AG09319 (cell line): ENCODE data around the gene ATP13A1.
"Not testable (repeated sequence)": the region's sequence is repeated elsewhere in the genome, so short reads cannot be mapped to it uniquely, and the experiment has no call there.

ENCODE experiments used
- DNase-seq: peaks from one replicate; pipeline ENCODE4 v3.0.0-alpha.2; 2010; ENCODE audit warnings: low read depth; ENCODE audit errors: extremely low read depth
- TF ChIP-seq, protein P1 (sequence below): IDR thresholded peaks from 2 replicates; pipeline ENCODE4 v1.5.1; 2011; ENCODE audit warnings: low read depth, mild to moderate bottlenecking, inconsistent platforms, low read length, moderate library complexity

The ATP13A1 gene

DNA sequence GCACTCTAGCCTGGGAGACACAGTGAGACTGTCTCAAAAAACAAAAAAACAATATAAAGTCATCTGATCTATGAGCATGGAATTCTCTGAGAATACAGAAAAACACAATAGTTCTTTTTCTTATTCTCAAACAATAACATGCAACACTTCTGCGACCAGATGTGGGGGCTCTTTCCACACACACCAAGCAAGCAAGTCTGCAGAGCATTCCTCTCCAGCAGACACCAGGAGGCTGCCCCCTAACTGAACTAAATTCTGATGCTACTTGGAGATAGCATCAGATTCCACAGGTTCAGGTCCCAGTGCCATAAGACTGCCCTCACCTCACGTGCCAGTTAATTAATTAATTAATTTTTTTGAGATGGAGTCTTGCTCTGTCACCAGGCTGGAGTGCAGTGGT lies 32.9 kb upstream of the ATP13A1 start:
- TF ChIP-seq, protein P1, sequence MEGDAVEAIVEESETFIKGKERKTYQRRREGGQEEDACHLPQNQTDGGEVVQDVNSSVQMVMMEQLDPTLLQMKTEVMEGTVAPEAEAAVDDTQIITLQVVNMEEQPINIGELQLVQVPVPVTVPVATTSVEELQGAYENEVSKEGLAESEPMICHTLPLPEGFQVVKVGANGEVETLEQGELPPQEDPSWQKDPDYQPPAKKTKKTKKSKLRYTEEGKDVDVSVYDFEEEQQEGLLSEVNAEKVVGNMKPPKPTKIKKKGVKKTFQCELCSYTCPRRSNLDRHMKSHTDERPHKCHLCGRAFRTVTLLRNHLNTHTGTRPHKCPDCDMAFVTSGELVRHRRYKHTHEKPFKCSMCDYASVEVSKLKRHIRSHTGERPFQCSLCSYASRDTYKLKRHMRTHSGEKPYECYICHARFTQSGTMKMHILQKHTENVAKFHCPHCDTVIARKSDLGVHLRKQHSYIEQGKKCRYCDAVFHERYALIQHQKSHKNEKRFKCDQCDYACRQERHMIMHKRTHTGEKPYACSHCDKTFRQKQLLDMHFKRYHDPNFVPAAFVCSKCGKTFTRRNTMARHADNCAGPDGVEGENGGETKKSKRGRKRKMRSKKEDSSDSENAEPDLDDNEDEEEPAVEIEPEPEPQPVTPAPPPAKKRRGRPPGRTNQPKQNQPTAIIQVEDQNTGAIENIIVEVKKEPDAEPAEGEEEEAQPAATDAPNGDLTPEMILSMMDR: no peak
- DNase-seq: no peak

DNA sequence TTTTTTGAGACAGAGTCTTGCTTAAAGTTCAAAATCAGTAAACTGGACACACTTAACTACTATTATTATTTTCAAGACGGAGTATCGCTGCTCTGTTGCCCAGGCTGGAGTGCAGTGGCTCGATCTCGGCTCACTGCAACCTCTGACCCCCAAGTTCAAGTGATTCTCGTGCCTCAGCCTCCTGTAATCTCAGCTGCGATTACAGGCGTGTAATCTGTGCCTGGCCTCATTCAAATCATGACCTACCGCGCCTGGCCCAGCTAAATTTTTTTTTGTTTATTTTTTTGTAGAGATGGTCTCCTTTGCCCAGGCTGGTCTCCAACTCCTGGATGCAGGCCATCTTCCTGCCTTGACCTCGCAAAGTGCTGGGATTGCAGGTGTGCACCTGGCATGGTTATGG lies 28.2 kb upstream of the ATP13A1 start:
- no peak for DNase-seq
- TF ChIP-seq, protein P1: no peak

DNA sequence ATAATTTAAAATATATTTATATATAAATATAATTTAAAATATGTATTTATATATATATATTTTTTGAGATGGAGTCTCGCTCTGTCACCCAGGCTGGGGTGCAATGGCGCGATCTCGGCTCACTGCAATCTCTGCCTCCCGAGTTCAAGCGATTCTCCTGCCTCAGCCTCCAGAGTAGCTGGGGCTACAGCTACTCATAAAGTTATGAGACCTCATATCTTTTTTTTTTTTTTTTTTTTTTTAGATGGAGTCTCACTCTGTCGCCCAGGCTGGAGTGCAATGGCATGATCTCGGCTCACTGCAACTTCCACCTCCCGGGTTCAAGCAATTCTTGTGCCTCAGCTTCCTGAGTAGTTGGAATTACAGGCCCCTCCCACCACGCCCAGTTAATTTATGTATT lies 25.5 kb upstream of the ATP13A1 start:
- not testable (repeated sequence) for DNase-seq

DNA sequence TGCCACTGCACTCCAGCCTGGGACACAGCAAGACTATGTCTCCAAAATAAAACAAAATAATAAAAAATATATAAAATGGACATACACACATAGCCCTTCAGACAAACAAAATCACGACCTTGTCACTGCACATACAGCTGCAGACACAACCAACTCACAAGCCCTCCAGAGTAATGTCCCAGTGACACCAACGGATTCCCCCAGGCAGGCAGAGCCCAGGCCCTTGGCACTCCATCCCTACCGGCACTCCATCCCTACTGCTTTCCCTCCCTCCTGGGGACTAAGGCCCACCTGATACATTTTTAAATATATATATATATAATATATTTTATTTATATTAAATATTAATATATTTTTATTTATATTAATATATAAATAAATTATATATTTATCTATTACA lies 23.6 kb upstream of the ATP13A1 start:
- no peak for DNase-seq
- TF ChIP-seq, protein P1: no peak

DNA sequence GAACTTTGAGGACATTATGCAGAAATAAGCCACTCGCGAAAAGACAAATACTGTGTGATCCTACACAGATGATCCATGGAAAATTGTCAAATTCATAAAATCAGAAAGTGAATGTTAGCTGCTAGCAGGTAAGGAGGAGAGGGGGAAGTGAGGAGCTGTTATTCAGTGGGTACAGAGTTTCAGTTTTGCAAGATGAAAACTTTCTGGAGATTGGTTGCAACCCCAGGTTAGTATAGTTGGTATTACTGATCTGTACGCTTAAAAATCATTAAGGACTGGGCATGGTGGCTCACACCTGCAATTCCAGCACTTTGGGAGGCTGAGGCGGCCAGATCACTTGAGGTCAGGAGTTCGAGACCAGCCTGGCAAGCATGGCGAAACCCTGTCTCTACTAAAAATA lies 23.1 kb upstream of the ATP13A1 start:
- TF ChIP-seq, protein P1: no peak
- no peak for DNase-seq

DNA sequence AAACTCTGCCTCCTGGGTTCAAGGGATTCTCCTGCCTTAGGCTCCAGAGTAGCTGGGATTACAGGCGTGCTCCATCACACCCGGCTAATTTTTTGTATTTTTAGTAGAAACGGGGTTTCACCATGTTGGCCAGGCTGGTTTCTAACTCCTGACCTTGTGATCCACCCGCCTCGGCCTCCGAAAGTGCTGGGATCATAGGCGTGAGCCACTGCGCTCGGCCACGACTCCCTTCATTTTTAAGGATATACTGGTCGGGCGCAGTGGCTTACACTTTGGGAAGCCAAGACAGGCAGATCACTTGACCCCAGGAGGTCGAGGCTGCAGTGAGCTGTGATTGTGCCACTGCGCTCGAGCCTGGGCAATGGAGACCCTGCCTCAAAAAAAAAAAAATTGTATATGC lies 22.6 kb upstream of the ATP13A1 start:
- not testable (repeated sequence) for DNase-seq

DNA sequence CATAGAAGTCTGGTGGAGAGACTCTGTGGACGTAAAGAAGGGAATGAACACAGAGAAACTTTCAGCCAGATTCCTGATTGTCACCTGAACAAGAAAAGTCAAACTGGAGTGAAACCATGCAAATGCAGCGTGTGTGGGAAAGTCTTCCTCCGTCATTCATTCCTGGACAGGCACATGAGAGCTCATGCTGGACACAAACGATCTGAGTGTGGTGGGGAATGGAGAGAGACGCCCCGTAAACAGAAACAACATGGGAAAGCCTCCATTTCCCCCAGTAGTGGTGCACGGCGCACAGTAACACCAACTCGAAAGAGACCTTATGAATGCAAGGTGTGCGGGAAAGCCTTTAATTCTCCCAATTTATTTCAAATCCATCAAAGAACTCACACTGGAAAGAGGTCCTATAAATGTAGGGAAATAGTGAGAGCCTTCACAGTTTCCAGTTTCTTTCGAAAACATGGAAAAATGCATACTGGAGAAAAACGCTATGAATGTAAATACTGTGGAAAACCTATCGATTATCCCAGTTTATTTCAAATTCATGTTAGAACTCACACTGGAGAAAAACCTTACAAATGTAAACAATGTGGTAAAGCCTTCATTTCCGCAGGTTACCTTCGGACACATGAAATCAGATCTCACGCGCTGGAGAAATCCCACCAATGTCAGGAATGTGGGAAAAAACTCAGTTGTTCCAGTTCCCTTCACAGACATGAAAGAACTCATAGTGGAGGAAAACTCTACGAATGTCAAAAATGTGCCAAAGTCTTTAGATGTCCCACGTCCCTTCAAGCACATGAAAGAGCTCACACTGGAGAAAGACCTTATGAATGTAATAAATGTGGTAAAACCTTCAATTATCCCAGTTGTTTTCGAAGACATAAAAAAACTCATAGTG lies 15.9 kb upstream of the ATP13A1 start:
- DNase-seq: no peak
- TF ChIP-seq, protein P1: no peak

DNA sequence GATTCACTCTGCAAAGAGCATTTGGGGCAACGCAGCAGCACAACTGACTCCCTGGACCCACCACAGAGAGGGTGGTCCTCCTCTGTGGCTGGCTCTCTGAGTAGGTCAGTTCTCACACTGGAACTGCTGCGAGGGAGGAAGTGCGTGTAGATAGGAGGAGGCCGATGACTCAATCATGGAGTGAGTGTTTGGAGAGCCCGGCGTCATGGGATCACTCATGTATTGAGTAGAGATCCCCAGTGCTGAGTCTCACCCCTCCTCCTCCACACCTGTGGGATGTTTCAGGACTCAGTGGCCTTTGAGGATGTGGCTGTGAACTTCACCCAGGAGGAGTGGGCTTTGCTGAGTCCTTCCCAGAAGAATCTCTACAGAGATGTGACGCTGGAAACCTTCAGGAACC lies 14.1 kb upstream of the ATP13A1 start:
- TF ChIP-seq, protein P1: no peak

More for the DNA sequence above, 14.1 kb upstream of the ATP13A1 start:
- no peak for DNase-seq
